LoVo (cell line): Measurements from ENCODE around the gene C16orf54.
"Not testable (repeated sequence)": the region's sequence is repeated elsewhere in the genome, so short reads cannot be mapped to it uniquely, and the experiment has no call there.

ENCODE experiments used
- DNase-seq: peaks from one replicate; pipeline ENCODE4 v3.0.0-alpha.2; 2016; ENCODE audit warnings: low spot score

Gene C16orf54

GRCh38 chr16:29707160-29707559, 38.6 kb downstream of the C16orf54 start:
- DNase-seq = not testable (repeated sequence)

- DNase-seq = no peak
These were observed 40.8 kb downstream of the C16orf54 start for GRCh38 chr16:29705030-29705429.

GRCh38 chr16:29702269-29702668, 43.5 kb downstream of the C16orf54 start:
- DNase-seq = no peak

GRCh38 chr16:29701214-29701555, 44.6 kb downstream of the C16orf54 start:
- DNase-seq = no peak

GRCh38 chr16:29700253-29700987, 45.4 kb downstream of the C16orf54 start:
- peak; percentile 82 for DNase-seq

GRCh38 chr16:29699324-29700219, 46.2 kb downstream of the C16orf54 start:
- no peak for DNase-seq

- DNase-seq = no peak
These were observed 47.1 kb downstream of the C16orf54 start for GRCh38 chr16:29698484-29699323.

GRCh38 chr16:29698042-29698441, 47.7 kb downstream of the C16orf54 start:
- no peak for DNase-seq

- no peak for DNase-seq
These were observed 48.4 kb downstream of the C16orf54 start for GRCh38 chr16:29697391-29697790.

GRCh38 chr16:29696881-29697331, 48.9 kb downstream of the C16orf54 start:
- no peak for DNase-seq

GRCh38 chr16:29695675-29696074, 50.1 kb downstream of the C16orf54 start:
- not testable (repeated sequence) for DNase-seq

GRCh38 chr16:29694384-29695195, 51.2 kb downstream of the C16orf54 start:
- no peak for DNase-seq

- DNase-seq = not testable (repeated sequence)
These were observed 53.2 kb downstream of the C16orf54 start for GRCh38 chr16:29692606-29693005.
